ENCODE data around the gene LHFPL2.

The LHFPL2 gene

GRCh38 chr5:78654386-78654785, 5.8 kb upstream of the LHFPL2 start:
- no peaks in the 10 kb centered on the region for H3K9me2 ChIP-seq (replicated peaks; ENCODE audit: control insufficient read depth, low read length)
- H3K4me1 ChIP-seq (ENCODE audit: control insufficient read depth, low read length): no peaks in the 10 kb centered on the region
- H3K4me2 ChIP-seq (ENCODE audit: low read length): no peak overlapping the region

GRCh38 chr5:78653681-78654366, 5.3 kb upstream of the LHFPL2 start:
- TF ChIP-seq EZH2phosphoT487 (IDR thresholded peaks at IDR 0.05; ENCODE audit: borderline replicate concordance, low read length) (no peak), CTCF (IDR thresholded peaks at IDR 0.05; ENCODE audit: low read depth, low read length, poor library complexity, severe bottlenecking) (no peak)
- H3K9me3 ChIP-seq (ENCODE audit: control insufficient read depth, insufficient read depth, low read length): 0 out of 2 replicates have a peak, but pooled peaks cover 3% of the 10 kb centered on the region
- H3K9me2 ChIP-seq (replicated peaks; ENCODE audit: control insufficient read depth, low read length): no peaks in the 10 kb centered on the region
- no peaks in the 10 kb centered on the region for H3K27me3 ChIP-seq (ENCODE audit: control insufficient read depth, low read length)
- no peaks in the 10 kb centered on the region for H3K36me3 ChIP-seq (ENCODE audit: control insufficient read depth, low read length)
- H4K20me1 ChIP-seq (ENCODE audit: control insufficient read depth, insufficient read depth, low read depth, low read length): no peaks in the 10 kb centered on the region
- H3K79me2 ChIP-seq (ENCODE audit: control insufficient read depth, low read length): no peaks in the 10 kb centered on the region
- H3F3A ChIP-seq (ENCODE audit: control insufficient read depth, insufficient read depth): no peaks in the 10 kb centered on the region
- no peak overlapping the region for H3K27ac ChIP-seq (ENCODE audit: low read depth, low read length)
- H3K4me2 ChIP-seq (ENCODE audit: low read length): no peak overlapping the region
- no peak overlapping the region for H3K4me3 ChIP-seq (ENCODE audit: low read length)
- 0 out of 2 replicates have a peak, but pooled peaks cover 3% of the 10 kb centered on the region for H3K4me1 ChIP-seq (ENCODE audit: control insufficient read depth, low read length)

More at GRCh38 chr5:78654386-78654785, 5.8 kb upstream of the LHFPL2 start:
- Histone ChIP-seq H3K36me3 (ENCODE audit: control insufficient read depth, low read length) (no peaks in the 10 kb centered on the region), H3K27me3 (ENCODE audit: control insufficient read depth, low read length) (no peaks in the 10 kb centered on the region), H3K79me2 (ENCODE audit: control insufficient read depth, low read length) (no peaks in the 10 kb centered on the region), H4K20me1 (ENCODE audit: control insufficient read depth, insufficient read depth, low read depth, low read length) (no peaks in the 10 kb centered on the region), H3K27ac (ENCODE audit: low read depth, low read length) (no peak overlapping the region), H3K9me3 (ENCODE audit: control insufficient read depth, insufficient read depth, low read length) (0 out of 2 replicates have a peak, but pooled peaks cover 3% of the 10 kb centered on the region), H3F3A (ENCODE audit: control insufficient read depth, insufficient read depth) (no peaks in the 10 kb centered on the region), H3K4me3 (ENCODE audit: low read length) (no peak overlapping the region)
- no peak for TF ChIP-seq CTCF (IDR thresholded peaks at IDR 0.05; ENCODE audit: low read depth, low read length, poor library complexity, severe bottlenecking)
- no peak for TF ChIP-seq EZH2phosphoT487 (IDR thresholded peaks at IDR 0.05; ENCODE audit: borderline replicate concordance, low read length)

GRCh38 chr5:78653031-78653430, 4.5 kb upstream of the LHFPL2 start:
- Histone ChIP-seq H3K4me3 (ENCODE audit: low read length) (no peak overlapping the region), H3F3A (ENCODE audit: control insufficient read depth, insufficient read depth) (no peaks in the 10 kb centered on the region), H3K27me3 (ENCODE audit: control insufficient read depth, low read length) (peaks cover 5% of the 10 kb centered on the region), H3K9me2 (replicated peaks; ENCODE audit: control insufficient read depth, low read length) (no peaks in the 10 kb centered on the region), H3K4me1 (ENCODE audit: control insufficient read depth, low read length) (peaks cover 3% of the 10 kb centered on the region; the same call in 1 of the 2 replicates), H3K4me2 (ENCODE audit: low read length) (no peak overlapping the region), H3K36me3 (ENCODE audit: control insufficient read depth, low read length) (no peaks in the 10 kb centered on the region), H4K20me1 (ENCODE audit: control insufficient read depth, insufficient read depth, low read depth, low read length) (no peaks in the 10 kb centered on the region), H3K79me2 (ENCODE audit: control insufficient read depth, low read length) (no peaks in the 10 kb centered on the region), H3K27ac (ENCODE audit: low read depth, low read length) (no peak overlapping the region), H3K9me3 (ENCODE audit: control insufficient read depth, insufficient read depth, low read length) (0 out of 2 replicates have a peak, but pooled peaks cover 3% of the 10 kb centered on the region)
- TF ChIP-seq CTCF (IDR thresholded peaks at IDR 0.05; ENCODE audit: low read depth, low read length, poor library complexity, severe bottlenecking) (no peak), EZH2phosphoT487 (IDR thresholded peaks at IDR 0.05; ENCODE audit: borderline replicate concordance, low read length) (no peak)
